Measurements from ENCODE around the gene CHST12. TPM values are rescaled to one million over a fixed set of nuclear protein-coding genes. Genes with fewer than 3 reads are reported as not detected.

Gene CHST12
- total RNA-seq, 1 donor from 2014 or later = 15.3 TPM

GRCh38 chr7:2402687-2403013 lies 761 bp upstream of the CHST12 start:
- Histone ChIP-seq H3K27me3 (ENCODE audit: low read depth) (no peaks in the 10 kb centered on the region), H3K4me1 (peaks cover 77% of the 10 kb centered on the region), H3K27ac (replicated peaks) (peak overlapping the region; percentile 82), H3K9me3 (replicated peaks) (no peaks in the 10 kb centered on the region), H3K4me3 (peak overlapping the region; percentile 97), H3K36me3 (no peaks in the 10 kb centered on the region)
- no peak for DNase-seq
- TF ChIP-seq CTCF (IDR thresholded peaks at IDR 0.05; ENCODE audit: borderline replicate concordance) = no peak
- intact Hi-C loops (cut with micrococcal nuclease) = no loop called here

GRCh38 chr7:2403718-2404648 lies 572 bp downstream of the CHST12 start:
- H3K4me3 ChIP-seq = peak overlapping the region; percentile 97
- peaks cover 81% of the 10 kb centered on the region for H3K4me1 ChIP-seq
- DNase-seq = peak; percentile 40
- intact Hi-C loops (cut with micrococcal nuclease) = no loop called here
- no peaks in the 10 kb centered on the region for H3K27me3 ChIP-seq (ENCODE audit: low read depth)
- peak overlapping the region; percentile 90 for H3K27ac ChIP-seq (replicated peaks)
- no peaks in the 10 kb centered on the region for H3K9me3 ChIP-seq (replicated peaks)
- no peaks in the 10 kb centered on the region for H3K36me3 ChIP-seq
- peak; percentile 30 for TF ChIP-seq CTCF (IDR thresholded peaks at IDR 0.05; ENCODE audit: borderline replicate concordance)

- Histone ChIP-seq H3K4me1 (peaks cover 81% of the 10 kb centered on the region), H3K27ac (replicated peaks) (peak overlapping the region; percentile 90), H3K4me3 (peak overlapping the region; percentile 97), H3K9me3 (replicated peaks) (no peaks in the 10 kb centered on the region), H3K36me3 (no peaks in the 10 kb centered on the region), H3K27me3 (ENCODE audit: low read depth) (no peaks in the 10 kb centered on the region)
- intact Hi-C loops (cut with micrococcal nuclease) = no loop called here
- DNase-seq = no peak
- TF ChIP-seq CTCF (IDR thresholded peaks at IDR 0.05; ENCODE audit: borderline replicate concordance) = no peak
Measured at GRCh38 chr7:2404714-2405119, 1.3 kb downstream of the CHST12 start.

- no peaks in the 10 kb centered on the region for H3K9me3 ChIP-seq (replicated peaks)
- intact Hi-C loops (cut with micrococcal nuclease) = no loop called here
- H3K4me1 ChIP-seq = peaks cover 81% of the 10 kb centered on the region
- H3K36me3 ChIP-seq = no peaks in the 10 kb centered on the region
- no peak for TF ChIP-seq CTCF (IDR thresholded peaks at IDR 0.05; ENCODE audit: borderline replicate concordance)
- DNase-seq = no peak
- H3K27me3 ChIP-seq (ENCODE audit: low read depth) = no peaks in the 10 kb centered on the region
- H3K27ac ChIP-seq (replicated peaks) = no peak overlapping the region
- peak overlapping the region; percentile 97 for H3K4me3 ChIP-seq
Measured at GRCh38 chr7:2405201-2405600, 1.8 kb downstream of the CHST12 start.

- Histone ChIP-seq H3K27me3 (ENCODE audit: low read depth) (no peaks in the 10 kb centered on the region), H3K9me3 (replicated peaks) (no peaks in the 10 kb centered on the region), H3K4me3 (no peak overlapping the region), H3K36me3 (no peaks in the 10 kb centered on the region), H3K4me1 (peaks cover 81% of the 10 kb centered on the region), H3K27ac (replicated peaks) (no peak overlapping the region)
- DNase-seq = no peak
- intact Hi-C loops (cut with micrococcal nuclease) = no loop called here
- TF ChIP-seq CTCF (IDR thresholded peaks at IDR 0.05; ENCODE audit: borderline replicate concordance) = no peak
Measured at GRCh38 chr7:2405601-2406345, 2.4 kb downstream of the CHST12 start.

Data from left ventricle myocardium inferior (tissue), 1 donor.